Trophoblast cell (in vitro differentiated cells and primary cell): ENCODE results near the gene TEX26.

ENCODE experiments used
- DNase-seq, 2 donors: peaks; one replicate each; pipeline ENCODE4 v3.0.0-alpha.2; 2016
- H2AFZ ChIP-seq: 2 replicates; pipeline ENCODE4 v1.6.1; 2013; ENCODE audit warnings: low read length, moderate library complexity, mild to moderate bottlenecking; ENCODE audit not compliant: insufficient read depth, poor library complexity
- H2AK5ac ChIP-seq: 2 replicates; pipeline ENCODE4 v1.6.1; 2013; ENCODE audit warnings: mild to moderate bottlenecking, low read length
- H2BK120ac ChIP-seq: 2 replicates; pipeline ENCODE4 v1.6.1; 2013; ENCODE audit warnings: low read length, mild to moderate bottlenecking, moderate library complexity; ENCODE audit not compliant: insufficient read depth, poor library complexity
- H2BK12ac ChIP-seq: 2 replicates; pipeline ENCODE4 v1.6.1; 2013; ENCODE audit warnings: mild to moderate bottlenecking, low read length, moderate library complexity
- H2BK5ac ChIP-seq: 2 replicates; pipeline ENCODE4 v1.6.1; 2013; ENCODE audit warnings: low read length, low read depth, moderate library complexity, mild to moderate bottlenecking; ENCODE audit not compliant: poor library complexity
- H3K14ac ChIP-seq: 2 replicates; pipeline ENCODE4 v1.6.1; 2013; ENCODE audit warnings: mild to moderate bottlenecking, low read length
- H3K18ac ChIP-seq: 2 replicates; pipeline ENCODE4 v1.6.1; 2013; ENCODE audit warnings: mild to moderate bottlenecking, low read length
- H3K23ac ChIP-seq: 2 replicates; pipeline ENCODE4 v1.6.1; 2013; ENCODE audit warnings: low read length
- H3K27ac ChIP-seq: 2 replicates; pipeline ENCODE4 v1.5.1; 2013; ENCODE audit warnings: low read depth, mild to moderate bottlenecking, inconsistent platforms, low read length, moderate library complexity
- H3K27me3 ChIP-seq: 2 replicates; pipeline ENCODE4 v1.6.1; 2013; ENCODE audit warnings: inconsistent platforms, mild to moderate bottlenecking, low read length, moderate library complexity; ENCODE audit not compliant: insufficient read depth
- H3K36me3 ChIP-seq, 2 experiments: 1 replicate in 1 of 2; 2 replicates in 1 of 2; pipeline ENCODE4 v1.6.1; 2013; ENCODE audit warnings: low read length in 2 of 2, mild to moderate bottlenecking in 2 of 2, moderate library complexity in 1 of 2; ENCODE audit not compliant: insufficient read depth in 2 of 2, control insufficient read depth in 1 of 2
- H3K4ac ChIP-seq: 2 replicates; pipeline ENCODE4 v1.6.1; 2013; ENCODE audit warnings: low read depth, mild to moderate bottlenecking, low read length, moderate library complexity
- H3K4me1 ChIP-seq, 2 experiments: 1 replicate in 1 of 2; 2 replicates in 1 of 2; pipeline ENCODE4 v1.6.1; 2013; ENCODE audit warnings: low read length in 2 of 2, mild to moderate bottlenecking in 2 of 2, moderate library complexity in 1 of 2; ENCODE audit not compliant: insufficient read depth in 2 of 2, control insufficient read depth in 1 of 2
- H3K4me2 ChIP-seq: 2 replicates; pipeline ENCODE4 v1.6.1; 2013; ENCODE audit warnings: inconsistent platforms, mild to moderate bottlenecking, low read length, moderate library complexity
- H3K4me3 ChIP-seq: 2 replicates; pipeline ENCODE4 v1.5.1; 2013; ENCODE audit warnings: mild to moderate bottlenecking, low read depth, low read length, inconsistent platforms
- H3K79me1 ChIP-seq: one replicate; pipeline ENCODE4 v1.6.1; 2013; ENCODE audit warnings: low read length
- H3K79me2 ChIP-seq: 2 replicates; pipeline ENCODE4 v1.6.1; 2013; ENCODE audit warnings: low read length, mild to moderate bottlenecking; ENCODE audit not compliant: control insufficient read depth, insufficient read depth, poor library complexity
- H3K9ac ChIP-seq: 2 replicates; pipeline ENCODE4 v1.6.1; 2013; ENCODE audit warnings: mild to moderate bottlenecking, low read length
- H3K9me3 ChIP-seq: 2 replicates; pipeline ENCODE4 v1.6.1; 2013; ENCODE audit warnings: low read depth, mild to moderate bottlenecking, control low read depth, inconsistent platforms, low read length; ENCODE audit not compliant: insufficient read depth
- H4K12ac ChIP-seq: 2 replicates; pipeline ENCODE4 v1.6.1; 2013; ENCODE audit warnings: low read depth, mild to moderate bottlenecking, low read length, moderate library complexity
- H4K8ac ChIP-seq: 2 replicates; pipeline ENCODE4 v1.6.1; 2013; ENCODE audit warnings: low read depth, mild to moderate bottlenecking, low read length, moderate library complexity
- H4K91ac ChIP-seq: one replicate; pipeline ENCODE4 v1.6.1; 2013; ENCODE audit warnings: low read depth, mild to moderate bottlenecking, low read length, moderate library complexity
- WGBS: extraction: QIAGEN DNeasy Blood & Tissue Kit; methylation state at CpG from one replicate; pipeline ENCODE4 v1.1.7; 2013; ENCODE audit warnings: missing lambda C conversion rate; ENCODE audit not compliant: insufficient read length, insufficient coverage; ENCODE audit errors: extremely low coverage; 5-methylcytosine and 5-hydroxymethylcytosine counted together

TEX26 gene

GRCh38 chr13:31022288-31022895, 89.9 kb downstream of the TEX26 start:
- no peak overlapping the region for H2BK120ac ChIP-seq
- no peak overlapping the region for H3K23ac ChIP-seq
- H3K36me3 ChIP-seq = no peaks in the 10 kb centered on the region
- no peak overlapping the region for H4K12ac ChIP-seq
- H3K27ac ChIP-seq = no peak overlapping the region
- no peak overlapping the region for H3K4me3 ChIP-seq
- H3K9ac ChIP-seq = no peak overlapping the region
- H2AK5ac ChIP-seq = no peak overlapping the region
- H3K18ac ChIP-seq = no peak overlapping the region
- H2AFZ ChIP-seq = no peak overlapping the region
- no peak overlapping the region for H2BK5ac ChIP-seq
- no peaks in the 10 kb centered on the region for H3K79me1 ChIP-seq
- H4K91ac ChIP-seq = no peak overlapping the region
- H3K27me3 ChIP-seq = no peaks in the 10 kb centered on the region
- no peak overlapping the region for H3K14ac ChIP-seq
- H3K4ac ChIP-seq = no peak overlapping the region
- H3K4me1 ChIP-seq = peaks cover 0 to 1% of the 10 kb centered on the region in 2 experiments
- WGBS = no CpG with 5 or more reads among the region's 13 CpGs
- H3K4me2 ChIP-seq = no peak overlapping the region
- H3K79me2 ChIP-seq = no peaks in the 10 kb centered on the region
- no peak for DNase-seq
- H4K8ac ChIP-seq = no peak overlapping the region
- peaks cover 2% of the 10 kb centered on the region for H3K9me3 ChIP-seq
- H2BK12ac ChIP-seq = no peak overlapping the region

GRCh38 chr13:31022928-31023530, 90.6 kb downstream of the TEX26 start:
- no peak overlapping the region for H2AFZ ChIP-seq
- H3K36me3 ChIP-seq = no peaks in the 10 kb centered on the region
- WGBS = no CpG with 5 or more reads among the region's 2 CpGs
- no peak overlapping the region for H4K91ac ChIP-seq
- no peak overlapping the region for H3K4ac ChIP-seq
- H2BK5ac ChIP-seq = no peak overlapping the region
- no peak overlapping the region for H3K4me3 ChIP-seq
- H3K27ac ChIP-seq = no peak overlapping the region
- no peaks in the 10 kb centered on the region for H3K79me2 ChIP-seq
- H3K27me3 ChIP-seq = no peaks in the 10 kb centered on the region
- DNase-seq = no peak
- H3K23ac ChIP-seq = no peak overlapping the region
- no peak overlapping the region for H3K9ac ChIP-seq
- H2BK12ac ChIP-seq = no peak overlapping the region
- no peaks in the 10 kb centered on the region for H3K79me1 ChIP-seq
- H3K9me3 ChIP-seq = peaks cover 2% of the 10 kb centered on the region
- no peak overlapping the region for H3K4me2 ChIP-seq
- no peak overlapping the region for H3K18ac ChIP-seq
- H4K12ac ChIP-seq = no peak overlapping the region
- H3K14ac ChIP-seq = no peak overlapping the region
- no peak overlapping the region for H4K8ac ChIP-seq
- H2BK120ac ChIP-seq = no peak overlapping the region
- peaks cover 0 to 1% of the 10 kb centered on the region in 2 experiments for H3K4me1 ChIP-seq
- no peak overlapping the region for H2AK5ac ChIP-seq
